Endothelial cell of umbilical vein (primary cell): ENCODE results near the gene DNASE1L1. TPM values are rescaled to one million over a fixed set of nuclear protein-coding genes. Genes with fewer than 3 reads are reported as not detected.

ENCODE experiments used
- BruUV-seq: library from RNA; stranded (reverse); fragments of 400-500 nt; replicated peaks from 2 replicates; lab custom pipeline; 2021; lab: Mats Ljungman, UMichigan
- CTCF ChIA-PET: fragments of 300-600, 350-600 bp; sonication (Branson Sonifier 250); formaldehyde crosslinking; loops from one replicate; lab custom pipeline; 2021; ENCODE audit warnings: antibody characterized with exemption, inconsistent platforms; lab: Charles Lee
- POLR2A ChIA-PET: fragments of 300-600, 350-600 bp; sonication (Branson Sonifier 250); formaldehyde crosslinking; loops from one replicate; lab custom pipeline; 2021; ENCODE audit warnings: antibody characterized with exemption, inconsistent platforms; lab: Charles Lee
- DNase-seq: peaks from one replicate; pipeline ENCODE4 v3.0.0-alpha.2; 2011; ENCODE audit warnings: low read depth, low spot score
- FAIRE-seq: peaks from 2 replicates; lab custom pipeline; 2011; peaks lifted over from hg19 to GRCh38; lab: Jason Lieb, UNC
- H2AFZ ChIP-seq: 2 replicates; pipeline ENCODE4 v1.6.0; 2012; ENCODE audit warnings: low read depth, low read length, control low read depth, inconsistent platforms
- H3K27ac ChIP-seq: 2 replicates; pipeline ENCODE4 v1.5.1; 2011; ENCODE audit warnings: low read depth, mild to moderate bottlenecking, control low read depth, low read length, moderate library complexity; ENCODE audit not compliant: insufficient read depth
- H3K27me3 ChIP-seq, 2 experiments: 2 replicates each; pipeline versions ENCODE4 v1.6.0 to v1.6.1; 2011; ENCODE audit warnings: low read length in 2 of 2, mixed read lengths in 1 of 2; ENCODE audit not compliant: control insufficient read depth in 2 of 2, insufficient read depth in 2 of 2
- H3K36me3 ChIP-seq, 2 experiments: 2 replicates in 1 of 2; 3 replicates in 1 of 2; pipeline ENCODE4 v1.5.1; 2011; ENCODE audit warnings: low read length in 2 of 2, mild to moderate bottlenecking in 1 of 2, moderate library complexity in 1 of 2; ENCODE audit not compliant: control insufficient read depth in 2 of 2, insufficient read depth in 2 of 2; ENCODE audit errors: extremely low read depth in 1 of 2
- H3K4me1 ChIP-seq: 3 replicates; pipeline ENCODE4 v1.5.1; 2011; ENCODE audit warnings: mild to moderate bottlenecking, low read length; ENCODE audit not compliant: control insufficient read depth, insufficient read depth; ENCODE audit errors: extremely low read depth
- H3K4me2 ChIP-seq: 2 replicates; pipeline ENCODE4 v1.6.1; 2011; ENCODE audit warnings: low read length, control low read depth, mixed read lengths; ENCODE audit not compliant: insufficient read depth
- H3K4me3 ChIP-seq, 3 experiments: fragments of 200-600 bp in 1 of 3; sonication (generic), shearing (Covaris generic) in 1 of 3; replicated peaks in 1 of 3; 2 replicates each; pipeline ENCODE4 v1.5.1; 2011 to 2016; ENCODE audit warnings: control low read depth in 3 of 3, low read length in 3 of 3, mild to moderate bottlenecking in 2 of 3, inconsistent platforms in 1 of 3, low read depth in 1 of 3, moderate library complexity in 1 of 3; ENCODE audit not compliant: insufficient read depth in 1 of 3
- H3K79me2 ChIP-seq: 2 replicates; pipeline ENCODE4 v1.6.0; 2012; ENCODE audit warnings: low read length, inconsistent platforms; ENCODE audit not compliant: control insufficient read depth, insufficient read depth
- H3K9ac ChIP-seq: replicated peaks from 2 replicates; pipeline ENCODE3; 2011; ENCODE audit warnings: low read length, control low read depth; ENCODE audit not compliant: insufficient read depth; ENCODE audit errors: extremely low read depth
- H3K9me1 ChIP-seq: replicated peaks from 3 replicates; pipeline ENCODE4 v1.6.0; 2011; ENCODE audit warnings: mild to moderate bottlenecking, low read length; ENCODE audit not compliant: control insufficient read depth, insufficient read depth; ENCODE audit errors: extremely low read depth
- H3K9me3 ChIP-seq: replicated peaks from 2 replicates; pipeline ENCODE4 v1.5.1; 2012; ENCODE audit warnings: low read length, inconsistent platforms; ENCODE audit not compliant: control insufficient read depth, insufficient read depth
- H4K20me1 ChIP-seq: replicated peaks from 2 replicates; pipeline ENCODE3; 2011; ENCODE audit warnings: mild to moderate bottlenecking, low read length; ENCODE audit not compliant: control insufficient read depth, insufficient read depth; ENCODE audit errors: extremely low read depth
- CTCF ChIP-seq, 2 donors: IDR thresholded peaks; 1 replicate in 1 of 2; 2 replicates in 1 of 2; pipeline ENCODE4 v1.5.1; 2011; ENCODE audit warnings: low read length in 2 of 2, mild to moderate bottlenecking in 2 of 2, moderate library complexity in 2 of 2, control low read depth in 1 of 2, inconsistent platforms in 1 of 2, low read depth in 1 of 2; ENCODE audit not compliant: insufficient read depth in 1 of 2; ENCODE audit errors: extremely low read depth in 1 of 2
- EZH2 ChIP-seq: IDR thresholded peaks from 2 replicates; pipeline ENCODE4 v1.6.1; 2012; ENCODE audit warnings: borderline replicate concordance, low read depth, mild to moderate bottlenecking, moderate library complexity, low read length, inconsistent platforms; ENCODE audit not compliant: severe bottlenecking
- FOS ChIP-seq: IDR thresholded peaks from 2 replicates; pipeline ENCODE4 v1.6.1; 2011; ENCODE audit warnings: mild to moderate bottlenecking, low read length, moderate library complexity, borderline replicate concordance; ENCODE audit not compliant: insufficient read depth
- GATA2 ChIP-seq: IDR thresholded peaks from 2 replicates; pipeline ENCODE4 v1.7.0; 2011; ENCODE audit warnings: low read depth, mild to moderate bottlenecking, moderate library complexity, mixed read lengths, low read length; ENCODE audit not compliant: insufficient read length, insufficient read depth
- JUN ChIP-seq: IDR thresholded peaks from 2 replicates; pipeline ENCODE4 v1.6.1; 2011; ENCODE audit warnings: borderline replicate concordance, low read depth; ENCODE audit not compliant: insufficient read length, insufficient read depth
- MAX ChIP-seq: IDR thresholded peaks from 2 replicates; pipeline ENCODE4 v1.6.1; 2011; ENCODE audit not compliant: insufficient read depth, insufficient read length
- MYC ChIP-seq: IDR thresholded peaks from one replicate; pipeline ENCODE4 v1.6.1; 2011; ENCODE audit warnings: mild to moderate bottlenecking, low read depth, low read length
- POLR2A ChIP-seq: IDR thresholded peaks from 2 replicates; pipeline ENCODE4 v1.6.1; 2012; ENCODE audit warnings: low read depth, mild to moderate bottlenecking, control low read depth, low read length
- POLR2AphosphoS5 ChIP-seq: IDR thresholded peaks from 2 replicates; pipeline ENCODE4 v1.6.1; 2012; ENCODE audit warnings: low read depth, mild to moderate bottlenecking, control low read depth, low read length, moderate library complexity; ENCODE audit not compliant: insufficient read depth
- dilution Hi-C: fragments of 300-500 bp; cut with MboI; formaldehyde crosslinking; loops from one replicate; pipeline ENCODE4 v1.15.0; 2019; ENCODE audit warnings: low sequenced_read_pairs; ENCODE audit not compliant: extremely low pct_ligation_motif_present
- intact Hi-C: fragments of 100-400 bp; cut with micrococcal nuclease; formaldehyde crosslinking; loops from one replicate; pipeline ENCODE4 v1.10.0; 2022
- polyA plus RNA-seq, 4 experiments: library from polyadenylated mRNA; depleted of rRNA in 3 of 4; stranded (reverse) in 3 of 4; unstranded in 1 of 4; fragments of >200 nt; gene quantifications; 2 replicates each; pipeline versions ENCODE4 v1.2.1 to v1.2.3, GENCODE V29; 2011 to 2012; ENCODE audit warnings: missing spikeins in 1 of 4
- total RNA-seq: library from RNA; stranded (reverse); gene quantifications from 2 replicates; pipeline ENCODE4 v1.2.3, GENCODE V29; 2021

DNASE1L1 gene
- total and polyA plus RNA-seq, 2 donors (not counting 3 experiments of a cell fraction or from before 2014, with no cell fraction given), result 61.5 to 84.9 TPM

GRCh38 chrX:154419189-154419588 is 10.1 kb upstream of the DNASE1L1 start:
- dilution Hi-C loops (no loop called here), intact Hi-C loops (no loop called here)
- H3K4me2 ChIP-seq, result no peak overlapping the region
- H3K4me3 ChIP-seq, result no peak overlapping the region
- no peak overlapping the region for H2AFZ ChIP-seq
- DNase-seq (no peak), FAIRE-seq (no peak)
- TF ChIP-seq GATA2, result no peak
- TF ChIP-seq POLR2AphosphoS5, result no peak
- TF ChIP-seq CTCF (IDR thresholded peaks at IDR 0.05; ENCODE audit: extremely low read depth in 1 of 2, insufficient read depth in 1 of 2, low read depth in 1 of 2, low read length in 2 of 2), result no peak
- TF ChIP-seq MYC, result no peak
- no peak for TF ChIP-seq JUN
- no peak for TF ChIP-seq POLR2A
- no peak for TF ChIP-seq EZH2
- TF ChIP-seq FOS, result no peak
- no peak for TF ChIP-seq MAX
- H3K9ac ChIP-seq, result no peak overlapping the region
- H3K4me1 ChIP-seq, result peaks cover 6% of the 10 kb centered on the region
- H3K27ac ChIP-seq, result no peak overlapping the region
- no TSS peak for BruUV-seq
- H3K9me1 ChIP-seq, result no peaks in the 10 kb centered on the region
- H4K20me1 ChIP-seq, result no peaks in the 10 kb centered on the region
- ChIA-PET CTCF (no interaction called here), POLR2A (no interaction called here)
- no peaks in the 10 kb centered on the region for H3K27me3 ChIP-seq
- H3K36me3 ChIP-seq, result no peaks in the 10 kb centered on the region
- H3K9me3 ChIP-seq, result no peaks in the 10 kb centered on the region
- H3K79me2 ChIP-seq, result no peaks in the 10 kb centered on the region
